ENCODE data around the gene ADAMTS3. TPM values are rescaled to one million over a fixed set of nuclear protein-coding genes. Genes with fewer than 3 reads are reported as not detected.
"Not testable (repeated sequence)": the region's sequence is repeated elsewhere in the genome, so short reads cannot be mapped to it uniquely, and the experiment has no call there.

The ADAMTS3 gene
- total RNA-seq, 3 donors from 2014 or later, result 0.17 to 0.57 (median 0.41) TPM

GRCh38 chr4:72552447-72552846 lies 16.6 kb downstream of the ADAMTS3 start:
- Histone ChIP-seq H3K4me3 (no peak overlapping the region), H3K36me3 (ENCODE audit: low read depth) (no peaks in the 10 kb centered on the region), H3K9me3 (no peaks in the 10 kb centered on the region), H3K4me1 (ENCODE audit: low read depth) (no peaks in the 10 kb centered on the region)
- intact Hi-C loops (cut with DNase I, micrococcal nuclease), result no loop called here
- TF ChIP-seq CTCF (IDR thresholded peaks at IDR 0.05), result no peak
- DNase-seq (no peak), ATAC-seq (no peak)

- no peaks in the 10 kb centered on the region for H3K9me3 ChIP-seq
- TF ChIP-seq CTCF (IDR thresholded peaks at IDR 0.05), result no peak
- no peaks in the 10 kb centered on the region for H3K4me1 ChIP-seq (ENCODE audit: low read depth)
- no peak overlapping the region for H3K4me3 ChIP-seq
- intact Hi-C loops (cut with DNase I, micrococcal nuclease), result no loop called here
- DNase-seq (no peak), ATAC-seq (no peak)
- H3K36me3 ChIP-seq (ENCODE audit: low read depth), result no peaks in the 10 kb centered on the region
Observed at GRCh38 chr4:72546456-72546855, 22.6 kb downstream of the ADAMTS3 start.

- H3K36me3 ChIP-seq (ENCODE audit: low read depth); intact Hi-C loops (cut with DNase I, micrococcal nuclease); H3K4me1 ChIP-seq (ENCODE audit: low read depth); H3K4me3 ChIP-seq; DNase-seq; H3K9me3 ChIP-seq; ATAC-seq: not testable (repeated sequence)
Observed at GRCh38 chr4:72540694-72541093, 28.3 kb downstream of the ADAMTS3 start.

- intact Hi-C loops (cut with DNase I, micrococcal nuclease), result no loop called here
- DNase-seq, result no peak
- H3K4me1 ChIP-seq (ENCODE audit: low read depth), result no peaks in the 10 kb centered on the region
- TF ChIP-seq CTCF (IDR thresholded peaks at IDR 0.05), result no peak
- H3K36me3 ChIP-seq (ENCODE audit: low read depth), result no peaks in the 10 kb centered on the region
- no peak overlapping the region for H3K4me3 ChIP-seq
- H3K9me3 ChIP-seq, result no peaks in the 10 kb centered on the region
- no peak for ATAC-seq
Observed at GRCh38 chr4:72538006-72538405, 31.0 kb downstream of the ADAMTS3 start.

GRCh38 chr4:72536443-72536842 lies 32.6 kb downstream of the ADAMTS3 start:
- ATAC-seq, result no peak
- no peak for DNase-seq
- no peaks in the 10 kb centered on the region for H3K4me1 ChIP-seq (ENCODE audit: low read depth)
- no peak for TF ChIP-seq CTCF (IDR thresholded peaks at IDR 0.05)
- no peaks in the 10 kb centered on the region for H3K9me3 ChIP-seq
- no peaks in the 10 kb centered on the region for H3K36me3 ChIP-seq (ENCODE audit: low read depth)
- intact Hi-C loops (cut with DNase I, micrococcal nuclease), result no loop called here
- H3K4me3 ChIP-seq, result no peak overlapping the region

GRCh38 chr4:72531768-72532290 lies 37.2 kb downstream of the ADAMTS3 start:
- no peaks in the 10 kb centered on the region for H3K4me1 ChIP-seq (ENCODE audit: low read depth)
- ATAC-seq (no peak), DNase-seq (no peak)
- no peaks in the 10 kb centered on the region for H3K36me3 ChIP-seq (ENCODE audit: low read depth)
- no peaks in the 10 kb centered on the region for H3K9me3 ChIP-seq
- no peak for TF ChIP-seq CTCF (IDR thresholded peaks at IDR 0.05)
- no peak overlapping the region for H3K4me3 ChIP-seq
- intact Hi-C loops (cut with DNase I, micrococcal nuclease), result no loop called here
